ENCODE data around the gene MYL7. TPM values are rescaled to one million over a fixed set of nuclear protein-coding genes. Genes with fewer than 3 reads are reported as not detected.
"Not testable (repeated sequence)": the region's sequence is repeated elsewhere in the genome, so short reads cannot be mapped to it uniquely, and the experiment has no call there.

Gene MYL7
- total RNA-seq, 1 donor from 2014 or later = not detected

- Mint-ChIP-seq H3K4me3 (no peak overlapping the region), H3K36me3 (ENCODE audit: low read depth) (no peaks in the 10 kb centered on the region), H3K9me3 (no peaks in the 10 kb centered on the region), H3K27ac (no peak overlapping the region), H3K4me1 (peaks cover 10% of the 10 kb centered on the region), H3K27me3 (peaks cover 7% of the 10 kb centered on the region)
- intact Hi-C loops (cut with micrococcal nuclease) = no loop called here
- no peak for DNase-seq
These were observed 896 bp upstream of the MYL7 start for GRCh38 chr7:44142028-44142427.

- H3K27ac Mint-ChIP-seq = no peak overlapping the region
- H3K27me3 Mint-ChIP-seq = peaks cover 7% of the 10 kb centered on the region
- H3K9me3 Mint-ChIP-seq = no peaks in the 10 kb centered on the region
- intact Hi-C loops (cut with micrococcal nuclease) = no loop called here
- no peaks in the 10 kb centered on the region for H3K36me3 Mint-ChIP-seq (ENCODE audit: low read depth)
- DNase-seq = no peak
- no peak overlapping the region for H3K4me3 Mint-ChIP-seq
- H3K4me1 Mint-ChIP-seq = peaks cover 3% of the 10 kb centered on the region
These were observed 791 bp downstream of the MYL7 start for GRCh38 chr7:44140341-44140740.

GRCh38 chr7:44139311-44140010 lies 1.7 kb downstream of the MYL7 start:
- Mint-ChIP-seq H3K36me3 (ENCODE audit: low read depth) (no peaks in the 10 kb centered on the region), H3K27me3 (peaks cover 3% of the 10 kb centered on the region), H3K9me3 (no peaks in the 10 kb centered on the region), H3K4me3 (no peak overlapping the region), H3K27ac (no peak overlapping the region), H3K4me1 (no peaks in the 10 kb centered on the region)
- intact Hi-C loops (cut with micrococcal nuclease) = no loop called here
- DNase-seq = no peak

- Mint-ChIP-seq H3K4me1 (no peaks in the 10 kb centered on the region), H3K36me3 (ENCODE audit: low read depth) (no peaks in the 10 kb centered on the region), H3K27ac (no peak overlapping the region), H3K9me3 (no peaks in the 10 kb centered on the region), H3K27me3 (peaks cover 3% of the 10 kb centered on the region), H3K4me3 (no peak overlapping the region)
- intact Hi-C loops (cut with micrococcal nuclease) = no loop called here
- DNase-seq = no peak
These were observed 2.4 kb downstream of the MYL7 start for GRCh38 chr7:44138698-44139097.

GRCh38 chr7:44136731-44137130 lies 4.4 kb downstream of the MYL7 start:
- Mint-ChIP-seq H3K4me3 (no peak overlapping the region), H3K27me3 (peaks cover 3% of the 10 kb centered on the region), H3K9me3 (no peaks in the 10 kb centered on the region), H3K36me3 (ENCODE audit: low read depth) (no peaks in the 10 kb centered on the region), H3K27ac (no peak overlapping the region), H3K4me1 (no peaks in the 10 kb centered on the region)
- DNase-seq = no peak
- intact Hi-C loops (cut with micrococcal nuclease) = no loop called here

GRCh38 chr7:44134943-44135628 lies 6.0 kb downstream of the MYL7 start:
- H3K27me3 Mint-ChIP-seq = peaks cover 3% of the 10 kb centered on the region
- H3K9me3 Mint-ChIP-seq = no peaks in the 10 kb centered on the region
- no peak overlapping the region for H3K4me3 Mint-ChIP-seq
- no peak for DNase-seq
- intact Hi-C loops (cut with micrococcal nuclease) = no loop called here
- no peaks in the 10 kb centered on the region for H3K4me1 Mint-ChIP-seq
- no peak overlapping the region for H3K27ac Mint-ChIP-seq
- H3K36me3 Mint-ChIP-seq (ENCODE audit: low read depth) = no peaks in the 10 kb centered on the region

- intact Hi-C loops (cut with micrococcal nuclease) = no loop called here
- H3K36me3 Mint-ChIP-seq (ENCODE audit: low read depth) = no peaks in the 10 kb centered on the region
- no peak overlapping the region for H3K4me3 Mint-ChIP-seq
- H3K27ac Mint-ChIP-seq = no peak overlapping the region
- no peaks in the 10 kb centered on the region for H3K4me1 Mint-ChIP-seq
- DNase-seq = no peak
- H3K9me3 Mint-ChIP-seq = no peaks in the 10 kb centered on the region
- peaks cover 3% of the 10 kb centered on the region for H3K27me3 Mint-ChIP-seq
These were observed 7.8 kb downstream of the MYL7 start for GRCh38 chr7:44133295-44133694.

GRCh38 chr7:44132039-44132438 lies 9.1 kb downstream of the MYL7 start:
- Mint-ChIP-seq H3K9me3 (peaks cover 5% of the 10 kb centered on the region), H3K4me1 (no peaks in the 10 kb centered on the region), H3K27ac (no peak overlapping the region), H3K36me3 (ENCODE audit: low read depth) (no peaks in the 10 kb centered on the region), H3K4me3 (no peak overlapping the region), H3K27me3 (peaks cover 8% of the 10 kb centered on the region)
- intact Hi-C loops (cut with micrococcal nuclease) = no loop called here
- no peak for DNase-seq

- H3K27ac Mint-ChIP-seq = no peak overlapping the region
- peaks cover 5% of the 10 kb centered on the region for H3K9me3 Mint-ChIP-seq
- DNase-seq = no peak
- no peaks in the 10 kb centered on the region for H3K4me1 Mint-ChIP-seq
- peaks cover 12% of the 10 kb centered on the region for H3K27me3 Mint-ChIP-seq
- intact Hi-C loops (cut with micrococcal nuclease) = no loop called here
- no peak overlapping the region for H3K4me3 Mint-ChIP-seq
- H3K36me3 Mint-ChIP-seq (ENCODE audit: low read depth) = no peaks in the 10 kb centered on the region
These were observed 9.7 kb downstream of the MYL7 start for GRCh38 chr7:44131173-44132029.

GRCh38 chr7:44128721-44129582 lies 12.2 kb downstream of the MYL7 start:
- H3K27ac Mint-ChIP-seq = no peak overlapping the region
- peaks cover 17% of the 10 kb centered on the region for H3K27me3 Mint-ChIP-seq
- no peaks in the 10 kb centered on the region for H3K36me3 Mint-ChIP-seq (ENCODE audit: low read depth)
- no peak overlapping the region for H3K4me3 Mint-ChIP-seq
- intact Hi-C loops (cut with micrococcal nuclease) = no loop called here
- H3K9me3 Mint-ChIP-seq = peaks cover 5% of the 10 kb centered on the region
- H3K4me1 Mint-ChIP-seq = peaks cover 3% of the 10 kb centered on the region
- no peak for DNase-seq

GRCh38 chr7:44127161-44127560 lies 14.0 kb downstream of the MYL7 start:
- H3K4me1 Mint-ChIP-seq = peaks cover 8% of the 10 kb centered on the region
- no peak overlapping the region for H3K27ac Mint-ChIP-seq
- peaks cover 6% of the 10 kb centered on the region for H3K36me3 Mint-ChIP-seq (ENCODE audit: low read depth)
- H3K27me3 Mint-ChIP-seq = peaks cover 17% of the 10 kb centered on the region
- H3K9me3 Mint-ChIP-seq = peaks cover 5% of the 10 kb centered on the region
- intact Hi-C loops (cut with micrococcal nuclease) = no loop called here
- H3K4me3 Mint-ChIP-seq = no peak overlapping the region
- DNase-seq = no peak

- intact Hi-C loops (cut with micrococcal nuclease); H3K4me3 Mint-ChIP-seq; DNase-seq; H3K27ac Mint-ChIP-seq; H3K9me3 Mint-ChIP-seq: not testable (repeated sequence)
- Mint-ChIP-seq H3K27me3 (peaks cover 17% of the 10 kb centered on the region), H3K4me1 (peaks cover 12% of the 10 kb centered on the region), H3K36me3 (ENCODE audit: low read depth) (peaks cover 10% of the 10 kb centered on the region)
These were observed 14.6 kb downstream of the MYL7 start for GRCh38 chr7:44126574-44126973.

GRCh38 chr7:44124822-44125202 lies 16.3 kb downstream of the MYL7 start:
- peaks cover 27% of the 10 kb centered on the region for H3K36me3 Mint-ChIP-seq (ENCODE audit: low read depth)
- peaks cover 21% of the 10 kb centered on the region for H3K4me1 Mint-ChIP-seq
- peak overlapping the region; percentile 27 for H3K4me3 Mint-ChIP-seq
- no peak for DNase-seq
- intact Hi-C loops (cut with micrococcal nuclease) = loop anchor here (5.0 kb wide), 1 partner anchor 77 kb away; the partner anchor contains the start of gene YKT6
- peaks cover 17% of the 10 kb centered on the region for H3K27me3 Mint-ChIP-seq
- peaks cover 5% of the 10 kb centered on the region for H3K9me3 Mint-ChIP-seq
- no peak overlapping the region for H3K27ac Mint-ChIP-seq
